Nephron progenitor cell (in vitro differentiated cells): Measurements from ENCODE around the gene PDF.
A peak's percentile ranks its signal among the peaks of the same experiment; 100 is the strongest.

Experiments
- DNase-seq: peaks from one replicate; pipeline ENCODE4 v3.0.0; 2021
- H3K27ac Mint-ChIP-seq: 2 replicates; pipeline ENCODE4 v1.8.0; 2021; ENCODE audit warnings: mild to moderate bottlenecking, moderate library complexity, mixed read lengths
- H3K27me3 Mint-ChIP-seq: 2 replicates; pipeline ENCODE4 v1.8.0; 2021; ENCODE audit warnings: mild to moderate bottlenecking, low read depth, mixed read lengths; ENCODE audit not compliant: poor library complexity
- H3K36me3 Mint-ChIP-seq: 2 replicates; pipeline ENCODE4 v1.8.0; 2021; ENCODE audit warnings: low read depth, mixed read lengths
- H3K4me1 Mint-ChIP-seq: 2 replicates; pipeline ENCODE4 v1.8.0; 2021; ENCODE audit warnings: mixed read lengths
- H3K4me3 Mint-ChIP-seq: 2 replicates; pipeline ENCODE4 v1.8.0; 2021; ENCODE audit warnings: mild to moderate bottlenecking, moderate library complexity, mixed read lengths
- H3K9me3 Mint-ChIP-seq: 2 replicates; pipeline ENCODE4 v1.8.0; 2021; ENCODE audit warnings: mild to moderate bottlenecking, moderate library complexity, mixed read lengths
- CTCF ChIP-seq: fragments of 200-600 bp; sonication (generic); IDR thresholded peaks from 2 replicates; pipeline ENCODE4 v1.5.0; 2021; ENCODE audit warnings: antibody characterized with exemption

The PDF gene

GRCh38 chr16:69371564-69371963, 41.2 kb upstream of the PDF start:
- H3K36me3 Mint-ChIP-seq, result peaks cover 88% of the 10 kb centered on the region
- no peak for DNase-seq
- H3K4me3 Mint-ChIP-seq, result no peak overlapping the region
- H3K4me1 Mint-ChIP-seq, result peaks cover 29% of the 10 kb centered on the region
- H3K9me3 Mint-ChIP-seq, result no peaks in the 10 kb centered on the region
- TF ChIP-seq CTCF, result no peak
- H3K27ac Mint-ChIP-seq, result peak overlapping the region; percentile 92
- H3K27me3 Mint-ChIP-seq, result no peaks in the 10 kb centered on the region

GRCh38 chr16:69368866-69369265, 38.5 kb upstream of the PDF start:
- DNase-seq, result no peak
- Mint-ChIP-seq H3K27ac (peak overlapping the region; percentile 91), H3K4me3 (no peak overlapping the region), H3K36me3 (peaks cover 86% of the 10 kb centered on the region), H3K9me3 (no peaks in the 10 kb centered on the region), H3K4me1 (peaks cover 34% of the 10 kb centered on the region), H3K27me3 (no peaks in the 10 kb centered on the region)
- no peak for TF ChIP-seq CTCF

DNA sequence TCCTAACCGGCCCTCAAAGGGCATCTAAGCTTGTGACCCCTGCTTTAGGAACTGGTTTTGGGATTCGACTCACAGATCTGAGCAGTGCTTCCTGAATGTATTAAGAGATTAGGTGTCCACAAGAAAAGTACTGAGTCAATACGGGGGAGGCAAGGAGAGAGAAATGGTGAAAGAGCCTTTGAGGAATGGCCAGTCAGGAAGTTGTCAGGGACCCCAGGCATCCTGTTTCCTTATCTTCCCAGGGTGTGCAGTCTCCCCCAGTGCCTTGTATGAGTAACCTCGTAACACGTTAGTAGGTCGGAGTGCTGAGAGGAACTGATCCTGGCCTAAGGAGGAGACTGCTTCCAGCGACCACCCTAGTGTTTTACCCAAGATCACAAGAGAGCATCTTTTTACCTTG, 37.6 kb upstream of the PDF start:
- no peak for TF ChIP-seq CTCF
- Mint-ChIP-seq H3K27me3 (no peaks in the 10 kb centered on the region), H3K4me1 (peaks cover 34% of the 10 kb centered on the region), H3K36me3 (peaks cover 85% of the 10 kb centered on the region), H3K27ac (peak overlapping the region; percentile 91), H3K4me3 (peak overlapping the region; percentile 5), H3K9me3 (no peaks in the 10 kb centered on the region)
- DNase-seq, result no peak

GRCh38 chr16:69366431-69366830, 36.0 kb upstream of the PDF start:
- no peak overlapping the region for H3K27ac Mint-ChIP-seq

GRCh38 chr16:69365901-69366300, 35.5 kb upstream of the PDF start:
- Mint-ChIP-seq H3K4me3 (no peak overlapping the region), H3K36me3 (peaks cover 79% of the 10 kb centered on the region), H3K27ac (peak overlapping the region; percentile 47)

More at GRCh38 chr16:69366431-69366830, 36.0 kb upstream of the PDF start:
- H3K27me3 Mint-ChIP-seq, result no peaks in the 10 kb centered on the region
- no peak for TF ChIP-seq CTCF
- DNase-seq, result no peak
- peaks cover 78% of the 10 kb centered on the region for H3K36me3 Mint-ChIP-seq
- no peaks in the 10 kb centered on the region for H3K9me3 Mint-ChIP-seq
- no peak overlapping the region for H3K4me3 Mint-ChIP-seq
- peaks cover 41% of the 10 kb centered on the region for H3K4me1 Mint-ChIP-seq

More at GRCh38 chr16:69365901-69366300, 35.5 kb upstream of the PDF start:
- H3K4me1 Mint-ChIP-seq, result peaks cover 40% of the 10 kb centered on the region
- no peak for TF ChIP-seq CTCF
- H3K9me3 Mint-ChIP-seq, result no peaks in the 10 kb centered on the region
- no peaks in the 10 kb centered on the region for H3K27me3 Mint-ChIP-seq
- no peak for DNase-seq
